Astrocyte (in vitro differentiated cells and primary cell): ENCODE results near the gene PGGHG.

ENCODE experiments used
- EZH2 ChIP-seq: IDR thresholded peaks from 2 replicates; pipeline ENCODE4 v1.6.1; 2012; ENCODE audit warnings: mild to moderate bottlenecking, low read length, inconsistent platforms; ENCODE audit not compliant: insufficient read depth
- TF ChIP-seq, protein P1 (sequence below): IDR thresholded peaks from 2 replicates; pipeline ENCODE4 v1.5.1; 2011; ENCODE audit warnings: low read depth, mild to moderate bottlenecking, inconsistent platforms, low read length, moderate library complexity; ENCODE audit not compliant: insufficient read depth

DNA sequence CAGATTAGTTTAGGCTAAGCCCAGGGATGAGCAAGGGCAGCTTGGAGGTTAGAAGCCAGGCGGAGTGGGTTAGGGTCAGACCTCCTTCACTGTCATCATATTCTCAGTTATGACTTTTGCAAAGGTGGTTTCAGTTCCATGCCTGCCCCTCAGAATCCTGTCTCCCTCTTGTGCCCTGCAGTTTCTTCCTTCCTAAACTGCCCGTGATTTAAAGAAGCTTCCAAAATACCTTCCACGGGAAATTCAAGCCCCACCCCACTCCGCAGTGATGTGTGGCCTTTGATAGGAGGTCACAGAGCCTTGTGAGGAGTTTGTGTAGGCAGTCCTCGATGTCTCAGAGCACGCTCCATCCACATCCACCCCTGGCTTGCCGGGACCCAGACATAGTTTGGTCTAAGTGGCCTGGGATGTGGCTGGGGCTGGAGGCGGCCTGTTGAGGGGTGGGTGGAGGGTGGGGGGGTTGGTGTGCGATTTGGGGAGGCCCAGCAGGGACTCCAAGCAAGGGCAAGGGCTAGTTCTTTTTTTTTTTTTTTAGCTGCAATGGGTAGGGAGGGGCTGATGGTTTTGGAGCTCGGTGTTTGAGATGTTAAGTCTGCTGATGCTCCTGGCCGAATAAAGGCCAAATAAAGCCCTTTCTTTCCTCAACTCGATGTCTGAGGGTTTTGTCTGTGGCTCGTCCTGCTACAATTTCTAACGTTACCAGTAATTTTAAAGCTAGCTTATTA is 23.3 kb downstream of the PGGHG start:
- TF ChIP-seq, protein P1, sequence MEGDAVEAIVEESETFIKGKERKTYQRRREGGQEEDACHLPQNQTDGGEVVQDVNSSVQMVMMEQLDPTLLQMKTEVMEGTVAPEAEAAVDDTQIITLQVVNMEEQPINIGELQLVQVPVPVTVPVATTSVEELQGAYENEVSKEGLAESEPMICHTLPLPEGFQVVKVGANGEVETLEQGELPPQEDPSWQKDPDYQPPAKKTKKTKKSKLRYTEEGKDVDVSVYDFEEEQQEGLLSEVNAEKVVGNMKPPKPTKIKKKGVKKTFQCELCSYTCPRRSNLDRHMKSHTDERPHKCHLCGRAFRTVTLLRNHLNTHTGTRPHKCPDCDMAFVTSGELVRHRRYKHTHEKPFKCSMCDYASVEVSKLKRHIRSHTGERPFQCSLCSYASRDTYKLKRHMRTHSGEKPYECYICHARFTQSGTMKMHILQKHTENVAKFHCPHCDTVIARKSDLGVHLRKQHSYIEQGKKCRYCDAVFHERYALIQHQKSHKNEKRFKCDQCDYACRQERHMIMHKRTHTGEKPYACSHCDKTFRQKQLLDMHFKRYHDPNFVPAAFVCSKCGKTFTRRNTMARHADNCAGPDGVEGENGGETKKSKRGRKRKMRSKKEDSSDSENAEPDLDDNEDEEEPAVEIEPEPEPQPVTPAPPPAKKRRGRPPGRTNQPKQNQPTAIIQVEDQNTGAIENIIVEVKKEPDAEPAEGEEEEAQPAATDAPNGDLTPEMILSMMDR = no peak
- no peak for TF ChIP-seq EZH2
